HepG2 (cell line): Measurements from ENCODE around the gene NPHS1. TPM values are rescaled to one million over a fixed set of nuclear protein-coding genes. Genes with fewer than 3 reads are reported as not detected.

ENCODE experiments used
- GTF2F1 ChIP-seq: fragments of 150-350 bp; IDR thresholded peaks from 2 replicates; pipeline ENCODE4 v1.6.1; 2014; ENCODE audit warnings: low read length
- HOXA9 ChIP-seq: sonication (generic); formaldehyde crosslinking; IDR thresholded peaks from 2 replicates; pipeline ENCODE4 v1.8.1; 2022; ENCODE audit warnings: missing genetic modification reagents, mild to moderate bottlenecking, moderate library complexity, borderline replicate concordance
- KLF15 ChIP-seq: sonication (generic); formaldehyde crosslinking; IDR thresholded peaks from 2 replicates; pipeline ENCODE4 v1.8.1; 2023; ENCODE audit warnings: borderline replicate concordance, mild to moderate bottlenecking, inconsistent platforms, missing genetic modification reagents, mixed read lengths
- NFIC ChIP-seq: IDR thresholded peaks from 2 replicates; pipeline ENCODE4 v1.6.1; 2012; ENCODE audit warnings: mild to moderate bottlenecking, low read length, inconsistent platforms
- SETDB1 ChIP-seq: sonication (generic); formaldehyde crosslinking; IDR thresholded peaks from 2 replicates; pipeline ENCODE4 v1.5.1; 2020; ENCODE audit warnings: missing genetic modification reagents, mild to moderate bottlenecking, borderline replicate concordance
- SMARCC2 ChIP-seq: fragments of 450-650 bp; IDR thresholded peaks from 2 replicates; pipeline ENCODE4 v1.6.1; 2017; ENCODE audit warnings: antibody characterized with exemption, mild to moderate bottlenecking
- SMYD3 ChIP-seq: sonication (generic); formaldehyde crosslinking; IDR thresholded peaks from 2 replicates; pipeline ENCODE4 v1.8.1; 2023; ENCODE audit warnings: mild to moderate bottlenecking, missing genetic modification reagents
- SP140L ChIP-seq: sonication (generic); formaldehyde crosslinking; IDR thresholded peaks from 2 replicates; pipeline ENCODE4 v1.4.0; 2020; ENCODE audit warnings: missing genetic modification reagents, borderline replicate concordance
- SP5 ChIP-seq: IDR thresholded peaks from 2 replicates; pipeline ENCODE4 v1.6.1; 2016; ENCODE audit warnings: low read depth, borderline replicate concordance
- ZBTB7B ChIP-seq: sonication (generic); formaldehyde crosslinking; IDR thresholded peaks from 2 replicates; pipeline ENCODE4 v1.4.0; 2020; ENCODE audit warnings: missing genetic modification reagents
- ZC3H4 ChIP-seq: sonication (generic); formaldehyde crosslinking; IDR thresholded peaks from 2 replicates; pipeline ENCODE4 v1.4.0; 2020; ENCODE audit warnings: missing genetic modification reagents, borderline replicate concordance
- ZMAT3 ChIP-seq: sonication (generic); formaldehyde crosslinking; conservative IDR thresholded peaks from 2 replicates; pipeline ENCODE4 v1.7.0; 2021; ENCODE audit warnings: missing genetic modification reagents
- ZNF350 ChIP-seq: sonication (generic); formaldehyde crosslinking; IDR thresholded peaks from 2 replicates; pipeline ENCODE4 v1.4.0; 2020; ENCODE audit warnings: mild to moderate bottlenecking, low read depth, missing genetic modification reagents, borderline replicate concordance
- ZNF446 ChIP-seq: sonication (generic); formaldehyde crosslinking; IDR thresholded peaks from 2 replicates; pipeline ENCODE4 v1.5.0; 2020; ENCODE audit warnings: mild to moderate bottlenecking, missing genetic modification reagents
- ZNF557 ChIP-seq: sonication (generic); formaldehyde crosslinking; IDR thresholded peaks from 2 replicates; pipeline ENCODE4 v1.4.0; 2020; ENCODE audit warnings: missing genetic modification reagents
- ZNF570 ChIP-seq: sonication (generic); formaldehyde crosslinking; IDR thresholded peaks from 2 replicates; pipeline ENCODE4 v1.4.0; 2020; ENCODE audit warnings: mild to moderate bottlenecking, missing genetic modification reagents, borderline replicate concordance
- ZNF883 ChIP-seq: sonication (generic); formaldehyde crosslinking; IDR thresholded peaks from 2 replicates; pipeline ENCODE4 v1.5.1; 2020; ENCODE audit warnings: mild to moderate bottlenecking, missing genetic modification reagents; ENCODE audit errors: not compliant biosample characterization
- polyA plus RNA-seq, 8 experiments: library from polyadenylated mRNA; depleted of rRNA in 3 of 8; stranded (reverse) in 7 of 8; unstranded in 1 of 8; fragments of >200 nt; fragmentation: Illumina TruSeq in 4 of 8; extraction: Trizol in 4 of 8; gene quantifications; 2 replicates each; pipeline versions ENCODE4 v1.2.1 to v1.2.3, GENCODE V29; 2011 to 2016; ENCODE audit warnings: low read depth in 4 of 8, missing spikeins in 1 of 8, mixed read lengths in 1 of 8; ENCODE audit not compliant: insufficient read depth in 1 of 8
- total RNA-seq, 5 experiments: library from RNA; depleted of rRNA; stranded (reverse); fragments of >200 nt; fragmentation: Illumina TruSeq; extraction: Trizol; gene quantifications; 2 replicates each; pipeline ENCODE4 v1.2.3, GENCODE V29; 2016; ENCODE audit warnings: low read depth in 1 of 5
- TF ChIP-seq, protein P1 (sequence below): sonication (generic); formaldehyde crosslinking; IDR thresholded peaks from 2 replicates; pipeline ENCODE4 v1.8.1; 2022; ENCODE audit warnings: low read depth, mild to moderate bottlenecking, missing genetic modification reagents
- TF ChIP-seq, protein P2 (sequence below): IDR thresholded peaks from 2 replicates; pipeline ENCODE4 v1.4.0; 2020; ENCODE audit warnings: mild to moderate bottlenecking, missing genetic modification reagents
- TF ChIP-seq, protein P3 (sequence below): sonication (generic); formaldehyde crosslinking; IDR thresholded peaks from 2 replicates; pipeline ENCODE4 v1.5.1; 2020; ENCODE audit warnings: mild to moderate bottlenecking, missing genetic modification reagents, borderline replicate concordance
- TF ChIP-seq, protein P4 (sequence below): sonication (generic); formaldehyde crosslinking; IDR thresholded peaks from 2 replicates; pipeline ENCODE4 v1.4.0; 2020; ENCODE audit warnings: missing genetic modification reagents

NPHS1 gene
- total and polyA plus RNA-seq, 2 of the 13 experiments (the other 11 are each of a cell fraction or from before 2014, with no cell fraction given) = not detected

DNA sequence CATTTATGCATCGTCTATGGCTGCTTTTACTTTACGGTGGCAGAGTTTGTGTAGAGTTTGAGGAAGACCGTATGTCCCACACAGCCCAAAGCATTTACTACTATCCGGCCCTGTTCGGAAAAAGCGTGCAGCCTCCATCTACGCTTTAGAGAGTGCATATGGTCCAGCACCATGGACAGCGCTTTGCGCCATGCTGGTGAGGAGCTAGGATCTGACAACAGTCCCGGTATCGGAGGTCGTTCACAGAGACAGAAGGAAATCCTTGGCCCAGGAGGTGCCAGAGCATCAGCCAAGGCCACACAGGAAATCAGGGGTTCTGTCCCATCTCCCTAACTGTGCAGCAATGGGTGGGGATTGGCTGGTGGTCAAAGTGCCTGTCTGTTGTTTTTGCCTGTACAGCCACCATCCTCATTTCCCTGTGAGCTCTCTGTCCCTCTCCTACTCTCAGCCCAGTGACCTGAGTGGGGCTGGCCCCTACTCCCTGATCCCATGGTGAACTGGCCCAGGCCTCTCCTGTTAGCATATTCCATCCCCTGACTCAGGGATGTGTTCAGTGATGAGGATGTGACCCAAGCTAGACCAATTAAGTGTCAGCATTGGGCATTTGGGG is 23.5 kb downstream of the NPHS1 start (continued):
- TF ChIP-seq, protein P1, sequence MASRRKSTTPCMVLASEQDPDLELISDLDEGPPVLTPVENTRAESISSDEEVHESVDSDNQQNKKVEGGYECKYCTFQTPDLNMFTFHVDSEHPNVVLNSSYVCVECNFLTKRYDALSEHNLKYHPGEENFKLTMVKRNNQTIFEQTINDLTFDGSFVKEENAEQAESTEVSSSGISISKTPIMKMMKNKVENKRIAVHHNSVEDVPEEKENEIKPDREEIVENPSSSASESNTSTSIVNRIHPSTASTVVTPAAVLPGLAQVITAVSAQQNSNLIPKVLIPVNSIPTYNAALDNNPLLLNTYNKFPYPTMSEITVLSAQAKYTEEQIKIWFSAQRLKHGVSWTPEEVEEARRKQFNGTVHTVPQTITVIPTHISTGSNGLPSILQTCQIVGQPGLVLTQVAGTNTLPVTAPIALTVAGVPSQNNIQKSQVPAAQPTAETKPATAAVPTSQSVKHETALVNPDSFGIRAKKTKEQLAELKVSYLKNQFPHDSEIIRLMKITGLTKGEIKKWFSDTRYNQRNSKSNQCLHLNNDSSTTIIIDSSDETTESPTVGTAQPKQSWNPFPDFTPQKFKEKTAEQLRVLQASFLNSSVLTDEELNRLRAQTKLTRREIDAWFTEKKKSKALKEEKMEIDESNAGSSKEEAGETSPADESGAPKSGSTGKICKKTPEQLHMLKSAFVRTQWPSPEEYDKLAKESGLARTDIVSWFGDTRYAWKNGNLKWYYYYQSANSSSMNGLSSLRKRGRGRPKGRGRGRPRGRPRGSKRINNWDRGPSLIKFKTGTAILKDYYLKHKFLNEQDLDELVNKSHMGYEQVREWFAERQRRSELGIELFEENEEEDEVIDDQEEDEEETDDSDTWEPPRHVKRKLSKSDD = peak; percentile 86; the same call in 1 of the 2 replicates
- TF ChIP-seq ZNF557 (CRISPR knock-in tag) (peak; percentile 95), SMARCC2 (no peak), ZMAT3 (CRISPR knock-in tag) (peak; percentile 98), HOXA9 (CRISPR knock-in tag) (peak; percentile 95), NFIC (no peak), ZBTB7B (CRISPR knock-in tag) (peak; percentile 79), ZC3H4 (CRISPR knock-in tag) (peak; percentile 66; the same call in 1 of the 2 replicates), SMYD3 (CRISPR knock-in tag) (peak; percentile 78; the same call in 1 of the 2 replicates), GTF2F1 (no peak), ZNF570 (CRISPR knock-in tag) (no peak), KLF15 (CRISPR knock-in tag) (no peak), ZNF883 (peak; percentile 96), SP140L (CRISPR knock-in tag) (peak; percentile 98; the same call in 1 of the 2 replicates), SP5 (CRISPR knock-in tag) (peak; percentile 57; the same call in 1 of the 2 replicates), SETDB1 (no peak), ZNF446 (CRISPR knock-in tag) (peak; percentile 84; the same call in 1 of the 2 replicates), ZNF350 (CRISPR knock-in tag) (peak; percentile 64)
- TF ChIP-seq, protein P2, sequence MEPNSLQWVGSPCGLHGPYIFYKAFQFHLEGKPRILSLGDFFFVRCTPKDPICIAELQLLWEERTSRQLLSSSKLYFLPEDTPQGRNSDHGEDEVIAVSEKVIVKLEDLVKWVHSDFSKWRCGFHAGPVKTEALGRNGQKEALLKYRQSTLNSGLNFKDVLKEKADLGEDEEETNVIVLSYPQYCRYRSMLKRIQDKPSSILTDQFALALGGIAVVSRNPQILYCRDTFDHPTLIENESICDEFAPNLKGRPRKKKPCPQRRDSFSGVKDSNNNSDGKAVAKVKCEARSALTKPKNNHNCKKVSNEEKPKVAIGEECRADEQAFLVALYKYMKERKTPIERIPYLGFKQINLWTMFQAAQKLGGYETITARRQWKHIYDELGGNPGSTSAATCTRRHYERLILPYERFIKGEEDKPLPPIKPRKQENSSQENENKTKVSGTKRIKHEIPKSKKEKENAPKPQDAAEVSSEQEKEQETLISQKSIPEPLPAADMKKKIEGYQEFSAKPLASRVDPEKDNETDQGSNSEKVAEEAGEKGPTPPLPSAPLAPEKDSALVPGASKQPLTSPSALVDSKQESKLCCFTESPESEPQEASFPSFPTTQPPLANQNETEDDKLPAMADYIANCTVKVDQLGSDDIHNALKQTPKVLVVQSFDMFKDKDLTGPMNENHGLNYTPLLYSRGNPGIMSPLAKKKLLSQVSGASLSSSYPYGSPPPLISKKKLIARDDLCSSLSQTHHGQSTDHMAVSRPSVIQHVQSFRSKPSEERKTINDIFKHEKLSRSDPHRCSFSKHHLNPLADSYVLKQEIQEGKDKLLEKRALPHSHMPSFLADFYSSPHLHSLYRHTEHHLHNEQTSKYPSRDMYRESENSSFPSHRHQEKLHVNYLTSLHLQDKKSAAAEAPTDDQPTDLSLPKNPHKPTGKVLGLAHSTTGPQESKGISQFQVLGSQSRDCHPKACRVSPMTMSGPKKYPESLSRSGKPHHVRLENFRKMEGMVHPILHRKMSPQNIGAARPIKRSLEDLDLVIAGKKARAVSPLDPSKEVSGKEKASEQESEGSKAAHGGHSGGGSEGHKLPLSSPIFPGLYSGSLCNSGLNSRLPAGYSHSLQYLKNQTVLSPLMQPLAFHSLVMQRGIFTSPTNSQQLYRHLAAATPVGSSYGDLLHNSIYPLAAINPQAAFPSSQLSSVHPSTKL (CRISPR knock-in tag) = peak; percentile 71
- TF ChIP-seq, protein P3, sequence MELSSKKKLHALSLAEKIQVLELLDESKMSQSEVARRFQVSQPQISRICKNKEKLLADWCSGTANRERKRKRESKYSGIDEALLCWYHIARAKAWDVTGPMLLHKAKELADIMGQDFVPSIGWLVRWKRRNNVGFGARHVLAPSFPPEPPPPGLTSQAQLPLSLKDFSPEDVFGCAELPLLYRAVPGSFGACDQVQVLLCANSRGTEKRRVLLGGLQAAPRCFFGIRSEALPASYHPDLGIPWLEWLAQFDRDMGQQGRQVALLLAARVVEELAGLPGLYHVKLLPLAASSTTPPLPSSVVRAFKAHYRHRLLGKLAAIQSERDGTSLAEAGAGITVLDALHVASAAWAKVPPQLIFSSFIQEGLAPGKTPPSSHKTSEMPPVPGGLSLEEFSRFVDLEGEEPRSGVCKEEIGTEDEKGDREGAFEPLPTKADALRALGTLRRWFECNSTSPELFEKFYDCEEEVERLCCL (CRISPR knock-in tag) = peak; percentile 95; the same call in 1 of the 2 replicates
- TF ChIP-seq, protein P4, sequence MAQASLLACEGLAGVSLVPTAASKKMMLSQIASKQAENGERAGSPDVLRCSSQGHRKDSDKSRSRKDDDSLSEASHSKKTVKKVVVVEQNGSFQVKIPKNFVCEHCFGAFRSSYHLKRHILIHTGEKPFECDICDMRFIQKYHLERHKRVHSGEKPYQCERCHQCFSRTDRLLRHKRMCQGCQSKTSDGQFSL = no peak
